Measurements from ENCODE around the gene SELENOM.

- TF ChIP-seq CTCF (IDR thresholded peaks at IDR 0.05; ENCODE audit: insufficient read depth, low read length, poor library complexity, severe bottlenecking) (no peak), EZH2phosphoT487 (conservative IDR thresholded peaks at IDR 0.05; ENCODE audit: low read length) (no peak)
These were observed 34.2 kb upstream of the SELENOM start for GRCh38 chr22:31141551-31141950.
